CD4-positive, alpha-beta T cell treated with Interleukin-10 for 1 hour (primary cell): ENCODE results near the gene U2AF1L4.

Source experiments
- DNase-seq: peaks from one replicate; pipeline ENCODE4 v3.0.0-alpha.2; 2020

Gene U2AF1L4

GRCh38 chr19:35756377-35757230, 11.4 kb upstream of the U2AF1L4 start, which contains the start of gene HSPB6:
HSPB6 (minus strand) TSS chr19:35757029; CDS start chr19:35757008, 21 bp downstream.
- DNase-seq = no peak

- DNase-seq = peak; percentile 72
Measured at GRCh38 chr19:35755550-35756376, 10.5 kb upstream of the U2AF1L4 start.

DNA sequence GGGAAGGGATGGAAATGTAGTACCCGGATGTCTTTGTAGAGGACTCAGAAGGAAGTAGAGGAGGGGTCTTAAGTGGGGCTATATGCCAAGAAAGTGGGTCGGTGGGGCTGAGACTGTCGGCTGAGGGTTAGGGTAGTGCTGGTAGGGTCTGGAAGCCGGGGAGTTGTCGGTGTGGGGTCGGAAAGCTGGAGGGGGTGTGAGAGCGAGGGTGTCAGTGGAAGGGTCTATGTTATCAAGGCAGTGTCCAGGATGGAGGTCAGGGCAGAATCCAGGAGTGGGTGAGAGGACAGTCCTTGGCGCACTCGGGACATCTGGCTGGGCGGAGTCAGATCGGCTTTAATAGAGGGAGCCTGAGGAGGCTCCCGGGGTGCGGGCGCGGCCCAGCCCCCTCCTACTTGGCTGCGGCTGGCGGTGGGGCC, 9.9 kb upstream of the U2AF1L4 start:
- DNase-seq = no peak

DNA sequence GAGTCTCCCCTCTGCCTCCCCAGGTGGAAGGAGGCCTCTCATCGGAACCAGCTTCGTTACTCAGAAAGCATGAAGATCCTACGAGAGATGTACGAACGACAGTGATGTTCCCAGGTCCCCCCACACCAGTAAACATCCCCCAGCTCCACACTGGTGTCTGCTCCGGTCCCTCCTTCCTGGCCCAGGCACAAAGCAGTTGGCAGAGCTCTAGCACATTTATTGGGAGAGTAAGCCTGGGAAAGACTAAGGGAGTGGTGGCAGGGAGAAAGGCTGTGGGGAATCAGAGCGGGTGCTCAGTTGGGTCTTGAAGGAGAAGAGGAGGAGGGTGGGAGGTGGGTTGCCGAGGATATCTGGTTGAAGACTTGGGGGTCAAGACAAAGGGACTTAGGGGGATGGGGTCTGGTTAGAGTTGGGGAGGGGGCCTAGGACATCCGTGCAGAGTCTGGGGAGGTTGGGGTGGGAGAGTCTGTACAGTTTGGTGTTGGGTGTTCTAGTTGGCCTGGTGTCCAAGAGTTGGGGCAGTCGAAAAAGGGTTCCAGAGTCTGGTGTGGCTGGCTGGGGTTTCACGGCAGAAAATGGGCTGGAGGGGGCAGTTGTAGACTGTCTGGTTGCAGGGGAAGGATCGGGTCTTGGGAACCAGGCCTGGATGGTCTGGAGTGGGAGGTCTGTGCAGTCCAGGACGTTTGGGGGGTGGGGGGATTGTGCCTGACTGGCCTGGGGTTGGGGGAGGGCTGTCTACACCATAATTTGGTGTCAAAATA, 9.3 kb upstream of the U2AF1L4 start:
- DNase-seq = no peak

DNA sequence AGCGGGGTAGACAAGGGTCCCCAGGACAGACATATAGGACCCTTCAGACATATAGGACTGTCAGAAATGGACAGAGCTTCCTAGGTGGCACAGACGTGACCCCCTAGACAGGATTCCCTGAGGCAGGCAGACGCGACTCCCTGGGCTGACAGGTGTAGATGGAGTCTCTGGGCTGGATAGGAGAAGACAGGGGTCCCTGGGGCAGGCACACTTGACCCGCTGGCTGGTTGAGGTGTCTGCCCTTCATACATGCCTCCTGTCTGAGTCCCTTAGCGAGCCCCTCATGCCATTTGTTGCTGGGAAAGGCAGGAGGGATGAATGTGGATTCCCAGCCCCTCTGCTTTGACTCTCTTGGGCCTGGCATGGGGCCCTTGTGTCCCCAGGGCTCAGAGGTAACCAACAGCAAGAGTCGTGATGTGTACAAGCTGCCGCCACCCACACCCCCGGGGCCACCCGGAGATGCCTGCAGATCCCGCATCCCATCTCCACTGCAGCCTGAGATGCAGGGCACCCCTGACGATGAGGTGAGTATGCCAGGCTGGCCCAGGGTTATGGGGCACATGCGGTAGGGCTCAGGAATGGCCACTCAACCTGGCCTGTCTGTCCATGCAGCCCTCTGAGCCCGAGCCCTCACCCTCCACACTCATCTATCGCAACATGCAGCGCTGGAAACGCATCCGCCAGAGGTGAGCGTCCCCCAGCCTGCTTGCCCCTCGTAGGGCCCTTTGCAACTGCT, 8.6 kb upstream of the U2AF1L4 start:
- no peak for DNase-seq

- no peak for DNase-seq
Measured at GRCh38 chr19:35752746-35753350, 7.6 kb upstream of the U2AF1L4 start.

- DNase-seq = no peak
Measured at GRCh38 chr19:35751839-35752745, 6.9 kb upstream of the U2AF1L4 start.

- DNase-seq = no peak
Measured at GRCh38 chr19:35750167-35750566, 4.9 kb upstream of the U2AF1L4 start.

GRCh38 chr19:35748106-35749020, 3.1 kb upstream of the U2AF1L4 start, which contains the start of gene LIN37:
LIN37 (plus strand) TSS chr19:35748576; CDS start chr19:35748725, 149 bp downstream.
- peak; percentile 100 for DNase-seq

GRCh38 chr19:35746531-35746930, 1.3 kb upstream of the U2AF1L4 start:
- no peak for DNase-seq

- DNase-seq = no peak
Measured at GRCh38 chr19:35746087-35746462, 857 bp upstream of the U2AF1L4 start.

- DNase-seq = peak; percentile 96
Measured at GRCh38 chr19:35744430-35745327, 539 bp downstream of the U2AF1L4 start.

DNA sequence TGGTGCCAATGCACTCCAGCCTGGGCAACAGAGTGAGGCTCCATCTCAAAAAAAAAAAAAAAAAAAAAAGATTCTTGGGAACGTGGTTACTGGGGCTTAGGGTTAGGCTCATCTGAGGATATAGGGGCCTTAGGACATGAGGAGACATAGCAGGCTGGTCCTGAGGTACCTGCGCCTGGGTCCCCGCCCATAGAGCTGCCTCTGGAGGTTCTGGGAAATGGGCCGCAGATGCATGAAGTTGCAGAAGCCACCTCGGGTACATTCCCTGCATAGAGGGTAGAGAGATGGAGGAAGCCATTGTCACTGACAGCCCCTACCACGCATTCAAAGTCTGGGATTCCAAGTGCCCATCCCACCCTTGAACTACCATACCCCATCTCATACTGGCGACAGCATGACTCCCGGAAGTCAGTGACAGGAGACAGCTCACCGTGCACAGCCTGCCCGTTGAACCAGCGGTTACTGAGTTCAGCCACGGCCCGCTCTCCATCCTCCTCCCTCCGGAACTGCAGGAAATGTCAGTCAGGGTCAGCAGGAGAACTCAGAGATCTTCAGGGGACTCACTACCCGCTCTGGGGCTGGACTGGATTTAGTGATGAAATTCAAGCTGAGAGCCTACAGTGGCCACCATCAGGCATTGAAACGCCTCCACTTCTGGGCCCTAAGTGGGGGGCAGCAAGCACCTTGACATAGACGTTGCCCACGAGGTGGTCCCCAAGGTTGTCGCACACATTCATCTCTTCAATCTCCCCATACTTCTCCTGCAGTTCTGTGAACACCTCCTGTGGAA, 1.4 kb downstream of the U2AF1L4 start:
- DNase-seq = no peak

GRCh38 chr19:35742121-35742724, 3.0 kb downstream of the U2AF1L4 start, which contains the start of gene IGFLR1:
IGFLR1 (minus strand) TSS chr19:35742452; CDS start chr19:35741180, 1,272 bp downstream.
- DNase-seq = peak; percentile 78

GRCh38 chr19:35741203-35741515, 4.1 kb downstream of the U2AF1L4 start:
- no peak for DNase-seq

DNA sequence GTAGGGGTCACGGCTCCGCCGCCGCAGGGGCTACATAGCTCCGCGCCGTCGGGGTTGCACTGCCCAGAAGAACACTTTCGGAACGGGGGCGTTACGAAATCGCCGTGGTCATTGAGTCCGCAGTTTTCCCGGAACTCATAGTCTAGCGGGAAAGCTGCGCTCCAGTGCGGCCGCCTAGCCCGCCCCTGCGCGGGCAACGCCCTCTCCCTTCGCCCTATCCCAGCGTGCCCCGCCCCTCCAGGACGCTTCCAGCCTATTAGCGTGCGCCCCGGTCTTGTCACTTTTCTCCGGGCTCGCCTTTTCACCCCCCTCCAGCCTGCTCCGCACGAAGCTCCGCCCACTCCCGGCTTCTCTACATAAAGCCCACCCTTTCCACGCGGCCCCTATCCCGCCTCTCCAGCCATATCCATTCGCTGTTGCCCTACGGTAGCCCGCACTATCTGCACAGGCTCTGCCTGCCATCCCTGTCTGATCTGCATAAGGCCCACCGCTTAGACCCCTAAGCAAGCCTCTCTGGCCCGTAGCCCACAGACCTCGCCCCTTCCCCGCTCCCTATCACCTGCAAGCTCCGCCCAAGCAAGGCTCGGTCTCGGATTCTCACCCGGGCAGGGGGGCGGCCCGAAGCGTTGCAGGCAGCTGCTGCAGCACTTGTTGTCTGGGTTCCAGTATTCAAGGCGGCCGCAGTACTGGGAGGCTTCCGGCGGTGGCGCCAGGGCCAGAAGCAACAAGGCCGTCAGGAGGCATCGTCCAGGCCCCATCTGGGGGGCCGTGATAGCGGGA, 4.6 kb downstream of the U2AF1L4 start:
- peak; percentile 95 for DNase-seq

GRCh38 chr19:35740108-35740422, 5.2 kb downstream of the U2AF1L4 start:
- DNase-seq = no peak
